Lower leg skin (tissue), 4 donors: Measurements from ENCODE around the gene SOAT2. TPM values are rescaled to one million over a fixed set of nuclear protein-coding genes. Genes with fewer than 3 reads are reported as not detected.

Experiments
- DNase-seq, 2 donors: peaks; one replicate each; pipeline ENCODE4 v3.0.0-alpha.2; 2019; ENCODE audit warnings: low spot score in 2 of 2
- H3K4me3 ChIP-seq: fragments of 200-600 bp; sonication (generic); 2 replicates; pipeline ENCODE4 v1.5.1; 2017; ENCODE audit warnings: mild to moderate bottlenecking, low read depth; ENCODE audit not compliant: poor library complexity, severe bottlenecking
- POLR2A ChIP-seq, 2 donors: fragments of 450-650 bp; IDR thresholded peaks; one replicate each; pipeline ENCODE4 v1.6.1; 2016 to 2017; ENCODE audit warnings: antibody characterized with exemption in 2 of 2, mild to moderate bottlenecking in 1 of 2, moderate library complexity in 1 of 2
- WGBS, 2 donors: methylation state at CpG; one replicate each; pipeline ENCODE4 v1.1.5; 2018; 5-methylcytosine and 5-hydroxymethylcytosine counted together
- intact Hi-C: fragments of 100-400 bp; cut with DNase I; formaldehyde crosslinking; loops from one replicate; pipeline ENCODE4 v1.15.0; 2023; ENCODE audit warnings: low total_unique reads
- total RNA-seq, 4 donors: library from RNA; depleted of rRNA; stranded (reverse); fragments of >200 nt; gene quantifications; one replicate each; pipeline ENCODE4 v1.1.0, GENCODE V29; 2016
- TF ChIP-seq, protein P1 (sequence below), 3 donors: fragments of 450-650 bp; IDR thresholded peaks; one replicate each; pipeline ENCODE4 v1.5.1; 2016; ENCODE audit warnings: antibody characterized with exemption in 3 of 3, mild to moderate bottlenecking in 3 of 3, moderate library complexity in 2 of 3

Gene SOAT2
- total RNA-seq, 4 donors from 2014 or later = 0.26 to 0.63 TPM; not detected in 2

DNA sequence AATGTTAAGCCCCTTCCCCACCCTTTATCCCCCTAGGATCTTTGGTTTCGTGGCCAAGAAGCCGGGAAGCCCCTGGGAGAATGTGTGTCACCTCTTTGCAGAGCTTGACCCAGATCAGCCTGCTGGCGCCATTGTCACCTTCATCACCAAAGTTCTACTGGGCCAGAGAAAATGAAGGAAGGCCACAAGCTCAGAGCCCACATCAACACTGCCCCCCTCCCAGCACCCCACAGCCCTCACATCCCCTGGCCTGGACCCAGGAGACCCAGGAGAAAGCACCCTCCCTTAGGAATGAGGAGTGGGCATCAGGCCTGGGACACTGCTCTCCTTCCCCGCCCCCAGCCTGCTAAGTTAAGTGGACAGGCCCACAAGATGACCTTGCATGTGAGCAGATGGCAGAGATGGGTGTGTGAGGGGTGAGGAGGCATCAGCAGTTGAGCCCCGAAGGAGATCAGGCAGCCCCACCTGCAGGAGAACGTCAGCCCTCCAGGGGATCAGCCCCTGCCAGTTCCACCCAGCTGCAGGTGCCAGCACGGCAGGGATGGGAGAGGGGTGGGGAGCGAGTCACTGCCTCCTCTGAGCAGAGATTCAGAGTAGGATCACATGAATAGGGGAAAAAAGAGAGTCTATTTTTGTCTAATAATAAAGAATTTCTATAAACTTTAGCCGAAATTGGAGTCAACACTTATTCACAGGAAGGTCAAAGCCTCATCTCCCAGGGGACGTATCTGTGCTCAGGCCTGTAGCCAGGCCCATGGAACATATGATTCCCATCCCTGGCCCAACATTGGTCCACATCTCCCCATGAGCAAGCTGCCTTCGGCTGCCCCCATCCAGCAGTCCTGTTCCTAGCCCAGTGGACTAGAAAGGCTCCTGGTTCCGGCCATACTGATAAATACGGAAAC lies 39.3 kb upstream of the SOAT2 start:
- intact Hi-C loops = loop anchor here (10.0 kb wide), 1 partner anchor 131 kb away; no protein-coding TSS in a partner anchor
- TF ChIP-seq, protein P1, sequence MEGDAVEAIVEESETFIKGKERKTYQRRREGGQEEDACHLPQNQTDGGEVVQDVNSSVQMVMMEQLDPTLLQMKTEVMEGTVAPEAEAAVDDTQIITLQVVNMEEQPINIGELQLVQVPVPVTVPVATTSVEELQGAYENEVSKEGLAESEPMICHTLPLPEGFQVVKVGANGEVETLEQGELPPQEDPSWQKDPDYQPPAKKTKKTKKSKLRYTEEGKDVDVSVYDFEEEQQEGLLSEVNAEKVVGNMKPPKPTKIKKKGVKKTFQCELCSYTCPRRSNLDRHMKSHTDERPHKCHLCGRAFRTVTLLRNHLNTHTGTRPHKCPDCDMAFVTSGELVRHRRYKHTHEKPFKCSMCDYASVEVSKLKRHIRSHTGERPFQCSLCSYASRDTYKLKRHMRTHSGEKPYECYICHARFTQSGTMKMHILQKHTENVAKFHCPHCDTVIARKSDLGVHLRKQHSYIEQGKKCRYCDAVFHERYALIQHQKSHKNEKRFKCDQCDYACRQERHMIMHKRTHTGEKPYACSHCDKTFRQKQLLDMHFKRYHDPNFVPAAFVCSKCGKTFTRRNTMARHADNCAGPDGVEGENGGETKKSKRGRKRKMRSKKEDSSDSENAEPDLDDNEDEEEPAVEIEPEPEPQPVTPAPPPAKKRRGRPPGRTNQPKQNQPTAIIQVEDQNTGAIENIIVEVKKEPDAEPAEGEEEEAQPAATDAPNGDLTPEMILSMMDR (IDR thresholded peaks at IDR 0.05) = no peak
- TF ChIP-seq POLR2A (IDR thresholded peaks at IDR 0.05) = no peak
- peak; percentile 67 to 89 for DNase-seq
- H3K4me3 ChIP-seq = no peak overlapping the region
- 37 to 47% methylated on average over 13 of the region's 13 CpGs for WGBS, 2 donors

DNA sequence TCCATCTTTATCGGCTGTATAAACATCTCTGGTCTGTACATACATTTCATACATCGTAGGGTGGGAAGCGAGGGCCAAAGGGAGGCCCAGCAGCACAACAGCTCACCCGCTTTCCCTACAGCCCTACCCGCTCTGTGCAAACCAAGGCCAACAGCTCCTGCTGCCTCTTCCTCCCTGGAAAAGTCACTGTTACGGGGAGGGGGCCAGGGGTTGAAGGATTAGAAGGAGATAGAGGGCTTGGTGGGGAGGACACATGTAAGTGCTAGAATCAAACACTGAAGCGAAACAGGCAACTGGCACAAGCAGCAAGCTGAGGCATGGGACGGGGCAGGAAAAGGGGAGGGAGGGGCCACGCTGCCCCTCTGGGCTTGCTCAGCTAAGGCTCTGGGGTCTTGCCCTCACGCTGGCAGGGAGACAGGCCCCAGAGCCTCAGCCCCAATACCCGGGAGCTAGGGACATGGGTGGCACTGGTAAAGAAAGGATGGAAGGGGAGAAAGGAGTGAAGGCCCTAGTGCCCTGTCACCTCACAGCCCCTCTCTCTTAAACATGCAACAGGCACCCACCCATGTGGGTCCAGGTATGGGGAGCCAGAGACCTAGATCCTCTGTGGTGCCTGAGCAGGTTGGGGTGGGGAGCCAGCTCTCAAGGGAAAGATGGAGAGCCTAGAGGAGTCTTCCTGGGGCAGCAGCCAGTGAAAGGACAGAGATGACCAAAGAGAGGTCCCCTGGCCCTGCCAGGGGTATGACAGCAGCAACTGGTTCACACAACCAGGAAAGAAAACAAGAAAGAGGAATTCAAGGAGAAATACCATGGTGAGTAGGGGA lies 38.5 kb upstream of the SOAT2 start:
- 72 to 74% methylated on average over 11 of the region's 11 CpGs for WGBS, 2 donors
- DNase-seq = peak; percentile 16 to 81
- no peak overlapping the region for H3K4me3 ChIP-seq
- intact Hi-C loops = loop anchor here (10.0 kb wide), 1 partner anchor 130 kb away; no protein-coding TSS in a partner anchor
- no peak for TF ChIP-seq POLR2A (IDR thresholded peaks at IDR 0.05)
- TF ChIP-seq, protein P1 (IDR thresholded peaks at IDR 0.05) = no peak

DNA sequence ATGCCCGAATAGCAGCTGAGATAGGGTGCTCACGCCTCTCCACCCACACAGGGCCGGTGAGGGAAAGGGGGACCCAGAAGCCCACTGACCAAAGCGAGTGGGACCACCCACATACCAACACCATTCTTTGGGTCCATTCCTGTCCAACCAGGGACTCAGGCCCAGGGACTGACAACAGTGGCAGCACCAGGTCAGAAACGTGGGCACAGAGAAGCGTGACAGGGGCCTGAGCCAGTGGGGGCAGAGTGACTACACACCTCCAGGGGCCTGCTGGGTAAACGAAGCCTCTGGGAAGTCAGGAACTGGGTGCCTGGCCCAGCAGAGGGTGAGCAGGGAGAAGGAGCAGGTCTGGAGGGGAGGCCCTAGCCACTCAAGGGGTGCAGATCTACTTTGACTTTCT lies 37.8 kb upstream of the SOAT2 start:
- intact Hi-C loops = loop anchor here (10.0 kb wide), 1 partner anchor 129 kb away; no protein-coding TSS in a partner anchor
- DNase-seq = peak; percentile 23 to 86
- no peak for TF ChIP-seq POLR2A (IDR thresholded peaks at IDR 0.05)
- TF ChIP-seq, protein P1 (IDR thresholded peaks at IDR 0.05) = no peak
- no peak overlapping the region for H3K4me3 ChIP-seq
- WGBS, 2 donors = 71 to 83% methylated on average over 7 of the region's 7 CpGs

DNA sequence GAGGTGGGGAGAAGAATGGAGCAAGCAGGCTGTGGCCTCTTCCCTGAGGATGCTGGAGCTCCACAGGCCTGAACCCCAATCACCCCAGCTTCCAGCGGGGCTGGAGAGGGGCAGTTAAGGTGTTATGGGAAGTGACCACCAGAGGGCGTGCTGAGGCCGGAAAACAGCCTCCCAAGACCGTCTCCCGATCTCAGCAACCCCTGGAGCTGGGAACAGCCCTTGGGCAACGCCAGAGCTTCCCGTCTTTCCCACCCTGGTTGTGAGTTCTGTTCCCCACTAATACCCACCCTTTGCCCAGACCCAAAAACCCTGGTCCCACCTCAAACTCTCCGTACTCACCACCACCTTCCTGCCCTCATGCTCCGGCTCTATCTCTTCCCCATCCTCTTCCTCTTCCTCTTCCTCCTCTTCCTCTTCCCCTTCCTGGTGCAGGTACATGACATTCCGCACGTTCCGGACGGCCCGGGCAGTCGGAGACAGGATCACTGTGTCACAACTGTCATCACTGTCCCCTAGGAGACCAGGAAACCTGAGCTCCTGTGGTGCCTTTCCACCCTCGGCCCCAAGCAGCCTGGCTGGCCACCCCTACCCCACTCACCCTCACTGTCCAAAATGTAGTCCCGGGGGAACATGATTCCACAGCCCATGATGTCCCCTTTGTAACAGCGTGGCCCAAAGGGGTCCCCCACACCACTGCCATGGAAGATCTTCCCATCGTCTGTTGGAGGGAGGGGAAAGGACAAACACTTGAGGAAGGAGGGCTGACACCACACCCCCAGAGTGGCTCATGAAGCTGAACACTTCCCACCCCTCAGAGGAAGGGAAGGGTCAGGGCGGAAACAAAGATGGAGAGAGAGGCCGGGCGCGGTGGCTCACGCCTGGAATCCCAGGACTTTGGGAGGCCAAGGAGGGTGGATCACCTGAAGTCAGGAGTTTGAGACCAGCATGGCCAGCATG lies 37.0 kb upstream of the SOAT2 start:
- H3K4me3 ChIP-seq = no peak overlapping the region
- intact Hi-C loops = loop anchor here (10.0 kb wide), 1 partner anchor 129 kb away; no protein-coding TSS in a partner anchor
- 40 to 45% methylated on average over 24 of the region's 24 CpGs for WGBS, 2 donors
- DNase-seq = peak; percentile 78 to 96
- TF ChIP-seq, protein P1 (IDR thresholded peaks at IDR 0.05) = peak in 1 of 3 donors; percentile 90
- no peak for TF ChIP-seq POLR2A (IDR thresholded peaks at IDR 0.05)
